ENCODE results near the gene JPH4. TPM values are rescaled to one million over a fixed set of nuclear protein-coding genes. Genes with fewer than 3 reads are reported as not detected.
"Not testable (repeated sequence)": the region's sequence is repeated elsewhere in the genome, so short reads cannot be mapped to it uniquely, and the experiment has no call there.

The JPH4 gene
- total and polyA plus RNA-seq, 2 experiments from 2014 or later: 2.7 TPM

- H3K4me3 ChIP-seq: no peak overlapping the region
- WGBS (ENCODE audit: low lambda C conversion rate, missing lambda C conversion rate): 52% methylated on average over 1 of the region's 1 CpG
- H3K36me3 ChIP-seq (replicated peaks; ENCODE audit: insufficient read depth, low read depth): no peaks in the 10 kb centered on the region
- H4K20me1 ChIP-seq (ENCODE audit: insufficient read depth, poor library complexity, severe bottlenecking): no peaks in the 10 kb centered on the region
- TF ChIP-seq EZH2phosphoT487 (IDR thresholded peaks at IDR 0.05; ENCODE audit: low read depth, severe bottlenecking, unreplicated experiment) (no peak), EZH2 (IDR thresholded peaks at IDR 0.05; ENCODE audit: borderline replicate concordance) (no peak), CTCF (IDR thresholded peaks at IDR 0.05; ENCODE audit: poor library complexity) (no peak)
- H3K27me3 ChIP-seq: no peaks in the 10 kb centered on the region
- no peaks in the 10 kb centered on the region for H3K79me2 ChIP-seq
- H3K4me2 ChIP-seq: no peak overlapping the region
- no peak for DNase-seq (ENCODE audit: low spot score)
- no peaks in the 10 kb centered on the region for H3K9me3 ChIP-seq (ENCODE audit: low read depth)
- no peaks in the 10 kb centered on the region for H3K4me1 ChIP-seq (ENCODE audit: insufficient read depth)
- H3K9me2 ChIP-seq (replicated peaks; ENCODE audit: insufficient read depth): no peaks in the 10 kb centered on the region
- H3K27ac ChIP-seq: peak overlapping the region; percentile 12
- no peak overlapping the region for H2AFZ ChIP-seq
These were observed 23.2 kb upstream of the JPH4 start for GRCh38 chr14:23601845-23602180.

GRCh38 chr14:23601424-23601823 lies 22.8 kb upstream of the JPH4 start:
- Histone ChIP-seq H3K9me2 (replicated peaks; ENCODE audit: insufficient read depth) (no peaks in the 10 kb centered on the region), H4K20me1 (ENCODE audit: insufficient read depth, poor library complexity, severe bottlenecking) (no peaks in the 10 kb centered on the region), H3K27ac (no peak overlapping the region)

GRCh38 chr14:23600806-23601205 lies 22.2 kb upstream of the JPH4 start:
- Histone ChIP-seq H3K27me3 (no peaks in the 10 kb centered on the region), H3K27ac (no peak overlapping the region), H3K4me1 (ENCODE audit: insufficient read depth) (no peaks in the 10 kb centered on the region), H3K9me3 (ENCODE audit: low read depth) (no peaks in the 10 kb centered on the region), H4K20me1 (ENCODE audit: insufficient read depth, poor library complexity, severe bottlenecking) (no peaks in the 10 kb centered on the region), H3K36me3 (replicated peaks; ENCODE audit: insufficient read depth, low read depth) (no peaks in the 10 kb centered on the region), H2AFZ (no peak overlapping the region), H3K79me2 (no peaks in the 10 kb centered on the region), H3K9me2 (replicated peaks; ENCODE audit: insufficient read depth) (no peaks in the 10 kb centered on the region), H3K4me3 (no peak overlapping the region), H3K4me2 (no peak overlapping the region)
- no peak for DNase-seq (ENCODE audit: low spot score)
- WGBS (ENCODE audit: low lambda C conversion rate, missing lambda C conversion rate): 100% methylated on average over 1 of the region's 1 CpG
- TF ChIP-seq EZH2phosphoT487 (IDR thresholded peaks at IDR 0.05; ENCODE audit: low read depth, severe bottlenecking, unreplicated experiment): no peak
- no peak for TF ChIP-seq EZH2 (IDR thresholded peaks at IDR 0.05; ENCODE audit: borderline replicate concordance)

More at GRCh38 chr14:23601424-23601823, 22.8 kb upstream of the JPH4 start:
- no peak overlapping the region for H2AFZ ChIP-seq
- no peaks in the 10 kb centered on the region for H3K79me2 ChIP-seq
- TF ChIP-seq EZH2 (IDR thresholded peaks at IDR 0.05; ENCODE audit: borderline replicate concordance) (no peak), EZH2phosphoT487 (IDR thresholded peaks at IDR 0.05; ENCODE audit: low read depth, severe bottlenecking, unreplicated experiment) (no peak), CTCF (IDR thresholded peaks at IDR 0.05; ENCODE audit: poor library complexity) (no peak)
- H3K4me1 ChIP-seq (ENCODE audit: insufficient read depth): no peaks in the 10 kb centered on the region
- H3K27me3 ChIP-seq: no peaks in the 10 kb centered on the region
- H3K4me3 ChIP-seq: no peak overlapping the region
- no peaks in the 10 kb centered on the region for H3K9me3 ChIP-seq (ENCODE audit: low read depth)
- no peak for DNase-seq (ENCODE audit: low spot score)
- H3K36me3 ChIP-seq (replicated peaks; ENCODE audit: insufficient read depth, low read depth): no peaks in the 10 kb centered on the region
- H3K4me2 ChIP-seq: no peak overlapping the region

- 65% methylated on average over 2 of the region's 2 CpGs for WGBS (ENCODE audit: low lambda C conversion rate, missing lambda C conversion rate)
- H3K4me3 ChIP-seq: no peak overlapping the region
- H2AFZ ChIP-seq: no peak overlapping the region
- no peaks in the 10 kb centered on the region for H3K36me3 ChIP-seq (replicated peaks; ENCODE audit: insufficient read depth, low read depth)
- H3K9me2 ChIP-seq (replicated peaks; ENCODE audit: insufficient read depth): no peaks in the 10 kb centered on the region
- no peak overlapping the region for H3K27ac ChIP-seq
- H3K9me3 ChIP-seq (ENCODE audit: low read depth): no peaks in the 10 kb centered on the region
- TF ChIP-seq CTCF (IDR thresholded peaks at IDR 0.05; ENCODE audit: poor library complexity): no peak
- TF ChIP-seq EZH2phosphoT487 (IDR thresholded peaks at IDR 0.05; ENCODE audit: low read depth, severe bottlenecking, unreplicated experiment): no peak
- no peak for TF ChIP-seq EZH2 (IDR thresholded peaks at IDR 0.05; ENCODE audit: borderline replicate concordance)
- no peaks in the 10 kb centered on the region for H3K4me1 ChIP-seq (ENCODE audit: insufficient read depth)
- H4K20me1 ChIP-seq (ENCODE audit: insufficient read depth, poor library complexity, severe bottlenecking): no peaks in the 10 kb centered on the region
- no peaks in the 10 kb centered on the region for H3K79me2 ChIP-seq
- DNase-seq (ENCODE audit: low spot score): no peak
- no peak overlapping the region for H3K4me2 ChIP-seq
- no peaks in the 10 kb centered on the region for H3K27me3 ChIP-seq
These were observed 21.7 kb upstream of the JPH4 start for GRCh38 chr14:23600322-23600707.

- not testable (repeated sequence) for H3K27me3 ChIP-seq; H3K9me2 ChIP-seq (replicated peaks; ENCODE audit: insufficient read depth); H3K4me3 ChIP-seq; H3K4me1 ChIP-seq (ENCODE audit: insufficient read depth); H4K20me1 ChIP-seq (ENCODE audit: insufficient read depth, poor library complexity, severe bottlenecking); H3K36me3 ChIP-seq (replicated peaks; ENCODE audit: insufficient read depth, low read depth); H3K27ac ChIP-seq; H3K9me3 ChIP-seq (ENCODE audit: low read depth); H3K4me2 ChIP-seq; DNase-seq (ENCODE audit: low spot score); H2AFZ ChIP-seq; H3K79me2 ChIP-seq
- WGBS (ENCODE audit: low lambda C conversion rate, missing lambda C conversion rate): 83% methylated on average over 2 of the region's 3 CpGs
These were observed 15.6 kb upstream of the JPH4 start for GRCh38 chr14:23594191-23594590.
